Measurements from ENCODE around the gene MGA.

Gene MGA

GRCh38 chr15:41789236-41789635 is 129.0 kb downstream of the MGA start:
- no peak for DNase-seq

GRCh38 chr15:41789662-41790061 is 129.5 kb downstream of the MGA start:
- DNase-seq, result no peak

- DNase-seq, result no peak
Measured at GRCh38 chr15:41790169-41790568, 130.0 kb downstream of the MGA start.

- DNase-seq, result no peak
Measured at GRCh38 chr15:41790756-41791546, 130.7 kb downstream of the MGA start.

GRCh38 chr15:41791547-41791937 is 131.3 kb downstream of the MGA start:
- DNase-seq, result no peak

GRCh38 chr15:41792000-41792637 is 131.9 kb downstream of the MGA start:
- no peak for DNase-seq

- DNase-seq, result no peak
Measured at GRCh38 chr15:41794081-41794480, 133.9 kb downstream of the MGA start.

- no peak for DNase-seq
Measured at GRCh38 chr15:41795996-41796856, 136.0 kb downstream of the MGA start.

- no peak for DNase-seq
Measured at GRCh38 chr15:41797201-41797944, 137.2 kb downstream of the MGA start.

GRCh38 chr15:41798607-41799487 is 138.6 kb downstream of the MGA start:
- DNase-seq, result no peak

GRCh38 chr15:41799488-41799805 is 139.2 kb downstream of the MGA start:
- DNase-seq, result no peak

GRCh38 chr15:41801185-41801584 is 141.0 kb downstream of the MGA start:
- DNase-seq, result no peak

- DNase-seq, result no peak
Measured at GRCh38 chr15:41801850-41802455, 141.7 kb downstream of the MGA start.

GRCh38 chr15:41804361-41804760 is 144.2 kb downstream of the MGA start:
- no peak for DNase-seq

GRCh38 chr15:41804916-41805666 is 144.9 kb downstream of the MGA start:
- DNase-seq, result no peak

- DNase-seq, result no peak
Measured at GRCh38 chr15:41805711-41806110, 145.5 kb downstream of the MGA start.

- no peak for DNase-seq
Measured at GRCh38 chr15:41806291-41807181, 146.3 kb downstream of the MGA start.

- no peak for DNase-seq
Measured at GRCh38 chr15:41809121-41809520, 148.9 kb downstream of the MGA start.

- DNase-seq, result no peak
Measured at GRCh38 chr15:41809526-41810220, 149.5 kb downstream of the MGA start.
